NCI-H748 (cell line): ENCODE measurements around the gene KRTAP21-2.
"Not testable (repeated sequence)": the region's sequence is repeated elsewhere in the genome, so short reads cannot be mapped to it uniquely, and the experiment has no call there.

Experiments
- DNase-seq: peaks from one replicate; lab custom pipeline; 2025; ENCODE audit not compliant: unreplicated experiment; lab: John Stamatoyannopoulos, UW

The KRTAP21-2 gene

GRCh38 chr21:30747159-30747558 is at the start of gene KRTAP21-2:
TSS of gene KRTAP21-2 (minus strand) at chr21:30747259. CDS start at chr21:30747202, 57 bp downstream.
- no peak for DNase-seq

- no peak for DNase-seq
These were observed 46.7 kb upstream of the KRTAP21-2 start for GRCh38 chr21:30793581-30794314.

- no peak for DNase-seq
These were observed 32.2 kb upstream of the KRTAP21-2 start for GRCh38 chr21:30779249-30779648.

- DNase-seq: no peak
These were observed 22.8 kb upstream of the KRTAP21-2 start for GRCh38 chr21:30769724-30770431.

GRCh38 chr21:30760776-30761175 is 13.7 kb upstream of the KRTAP21-2 start:
- DNase-seq: no peak

- no peak for DNase-seq
These were observed 11.2 kb upstream of the KRTAP21-2 start for GRCh38 chr21:30758306-30758705.

GRCh38 chr21:30755328-30755727 is 8.3 kb upstream of the KRTAP21-2 start, which contains the start of gene KRTAP21-1:
TSS of gene KRTAP21-1 (minus strand) at chr21:30755428. CDS start at chr21:30755378, 50 bp downstream.
- not testable (repeated sequence) for DNase-seq

- DNase-seq: no peak
These were observed 6.6 kb downstream of the KRTAP21-2 start for GRCh38 chr21:30740462-30740861.

GRCh38 chr21:30733026-30733425 is 14.0 kb downstream of the KRTAP21-2 start:
- no peak for DNase-seq

GRCh38 chr21:30726726-30727125 is 20.3 kb downstream of the KRTAP21-2 start:
- no peak for DNase-seq

- DNase-seq: no peak
These were observed 27.7 kb downstream of the KRTAP21-2 start for GRCh38 chr21:30719401-30719800.

GRCh38 chr21:30718239-30718909 is 28.7 kb downstream of the KRTAP21-2 start, which contains the start of gene KRTAP21-3:
TSS of gene KRTAP21-3 (minus strand) at chr21:30718777. CDS start at chr21:30718759, 18 bp downstream.
- DNase-seq: no peak

- no peak for DNase-seq
These were observed 30.0 kb downstream of the KRTAP21-2 start for GRCh38 chr21:30717105-30717504.

- DNase-seq: no peak
These were observed 32.1 kb downstream of the KRTAP21-2 start for GRCh38 chr21:30714946-30715345.

- DNase-seq: no peak
These were observed 32.6 kb downstream of the KRTAP21-2 start for GRCh38 chr21:30714456-30714855.

GRCh38 chr21:30713766-30714165 is 33.3 kb downstream of the KRTAP21-2 start:
- no peak for DNase-seq

- no peak for DNase-seq
These were observed 36.6 kb downstream of the KRTAP21-2 start for GRCh38 chr21:30710499-30710898.

GRCh38 chr21:30707409-30707808 is 39.6 kb downstream of the KRTAP21-2 start:
- no peak for DNase-seq
